Measurements from ENCODE around the gene ZNF443. TPM values are rescaled to one million over a fixed set of nuclear protein-coding genes. Genes with fewer than 3 reads are reported as not detected.

The ZNF443 gene
- total and polyA plus RNA-seq, 9 of the 15 experiments (the other 6 are each of a cell fraction or from before 2014, with no cell fraction given): 1.5 to 4.9 (median 2.8) TPM

DNA sequence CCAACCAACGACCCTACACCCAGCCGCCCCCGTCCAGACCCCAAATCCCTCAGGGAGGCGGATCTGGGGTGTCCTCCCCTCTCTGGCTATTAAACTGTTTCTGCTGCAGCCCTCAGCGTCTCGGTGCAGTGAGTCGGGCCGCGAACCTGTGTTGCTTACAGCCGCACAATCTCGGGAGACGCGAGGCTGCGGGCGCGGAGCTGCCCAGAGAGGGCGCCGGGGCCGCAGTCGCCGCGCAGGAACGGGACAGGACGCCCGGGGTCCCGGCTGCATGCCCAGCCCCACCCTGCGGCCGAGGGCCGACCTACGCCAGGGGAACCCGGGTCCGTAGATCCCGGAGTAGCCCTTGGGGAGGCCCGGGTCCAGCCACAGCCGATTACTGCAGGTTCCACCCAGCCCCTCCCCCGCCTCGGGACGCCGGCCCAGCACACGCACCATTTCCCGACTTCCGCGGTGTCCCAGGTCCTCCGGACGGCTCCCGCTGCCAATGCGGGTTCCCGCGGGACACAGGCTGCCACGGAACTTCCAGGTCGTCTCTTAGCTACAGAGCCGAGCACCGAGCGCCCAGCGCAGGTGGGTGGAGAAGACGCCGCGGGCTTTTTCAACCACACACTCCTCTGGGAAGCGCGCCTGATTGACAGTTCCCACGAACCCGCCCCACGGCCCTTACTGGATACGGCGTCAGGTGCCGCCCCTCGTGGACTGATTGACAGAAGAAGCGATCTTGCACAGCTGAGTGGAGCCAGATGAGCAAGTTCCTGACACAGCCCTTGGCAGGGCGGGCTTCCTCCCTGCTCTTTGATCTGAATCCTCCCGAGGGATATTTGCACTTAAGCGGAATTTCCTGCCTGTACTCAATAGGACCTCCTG lies 40.0 kb downstream of the ZNF443 start, which contains the start of gene ZNF799 (continued):
- TF ChIP-seq STAT6 (CRISPR knock-in tag; IDR thresholded peaks at IDR 0.05): no peak; the same call in 1 of the 2 replicates
- TF ChIP-seq SP1 (CRISPR knock-in tag; IDR thresholded peaks at IDR 0.05): peak; percentile 74
- TF ChIP-seq HMG20B (CRISPR knock-in tag; IDR thresholded peaks at IDR 0.05): no peak
- no peak for TF ChIP-seq NONO (IDR thresholded peaks at IDR 0.05; ENCODE audit: low read depth in 2 of 2, low read length in 1 of 2)
- TF ChIP-seq ZNF584 (CRISPR knock-in tag; IDR thresholded peaks at IDR 0.05; ENCODE audit: low read depth): no peak
- TF ChIP-seq MAFK (IDR thresholded peaks at IDR 0.05; ENCODE audit: low read length): no peak
- TF ChIP-seq ZNF239 (CRISPR knock-in tag; IDR thresholded peaks at IDR 0.05): no peak
- TF ChIP-seq ZNF561 (CRISPR knock-in tag; conservative IDR thresholded peaks at IDR 0.05): no peak
- TF ChIP-seq RFX7 (CRISPR knock-in tag; IDR thresholded peaks at IDR 0.05): no peak
- TF ChIP-seq BRD4 (IDR thresholded peaks at IDR 0.05): no peak
- no peak for TF ChIP-seq OTX1 (CRISPR knock-in tag; IDR thresholded peaks at IDR 0.05)
- TF ChIP-seq ZNF311 (CRISPR knock-in tag; IDR thresholded peaks at IDR 0.05): no peak
- TF ChIP-seq ARID1B (IDR thresholded peaks at IDR 0.05): no peak
- no peak for TF ChIP-seq XRCC3 (IDR thresholded peaks at IDR 0.05)
- no peak for TF ChIP-seq ZFP91 (CRISPR knock-in tag; IDR thresholded peaks at IDR 0.05)
- TF ChIP-seq EHMT2 (IDR thresholded peaks at IDR 0.05): no peak
- TF ChIP-seq, protein P1, sequence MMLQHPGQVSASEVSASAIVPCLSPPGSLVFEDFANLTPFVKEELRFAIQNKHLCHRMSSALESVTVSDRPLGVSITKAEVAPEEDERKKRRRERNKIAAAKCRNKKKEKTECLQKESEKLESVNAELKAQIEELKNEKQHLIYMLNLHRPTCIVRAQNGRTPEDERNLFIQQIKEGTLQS (IDR thresholded peaks at IDR 0.05): no peak
- TF ChIP-seq, protein P1 (CRISPR knock-in tag; conservative IDR thresholded peaks at IDR 0.05): 0 out of 2 replicates have a peak, but pooled peaks have one; percentile 36
- TF ChIP-seq RUNX1 (IDR thresholded peaks at IDR 0.05; ENCODE audit: low read depth): no peak
- TF ChIP-seq STAG1 (CRISPR knock-in tag; IDR thresholded peaks at IDR 0.05; ENCODE audit: borderline replicate concordance): no peak
- no peak for TF ChIP-seq ZSCAN29 (IDR thresholded peaks at IDR 0.05)
- TF ChIP-seq, protein P2, sequence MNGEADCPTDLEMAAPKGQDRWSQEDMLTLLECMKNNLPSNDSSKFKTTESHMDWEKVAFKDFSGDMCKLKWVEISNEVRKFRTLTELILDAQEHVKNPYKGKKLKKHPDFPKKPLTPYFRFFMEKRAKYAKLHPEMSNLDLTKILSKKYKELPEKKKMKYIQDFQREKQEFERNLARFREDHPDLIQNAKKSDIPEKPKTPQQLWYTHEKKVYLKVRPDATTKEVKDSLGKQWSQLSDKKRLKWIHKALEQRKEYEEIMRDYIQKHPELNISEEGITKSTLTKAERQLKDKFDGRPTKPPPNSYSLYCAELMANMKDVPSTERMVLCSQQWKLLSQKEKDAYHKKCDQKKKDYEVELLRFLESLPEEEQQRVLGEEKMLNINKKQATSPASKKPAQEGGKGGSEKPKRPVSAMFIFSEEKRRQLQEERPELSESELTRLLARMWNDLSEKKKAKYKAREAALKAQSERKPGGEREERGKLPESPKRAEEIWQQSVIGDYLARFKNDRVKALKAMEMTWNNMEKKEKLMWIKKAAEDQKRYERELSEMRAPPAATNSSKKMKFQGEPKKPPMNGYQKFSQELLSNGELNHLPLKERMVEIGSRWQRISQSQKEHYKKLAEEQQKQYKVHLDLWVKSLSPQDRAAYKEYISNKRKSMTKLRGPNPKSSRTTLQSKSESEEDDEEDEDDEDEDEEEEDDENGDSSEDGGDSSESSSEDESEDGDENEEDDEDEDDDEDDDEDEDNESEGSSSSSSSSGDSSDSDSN (IDR thresholded peaks at IDR 0.05; ENCODE audit: borderline replicate concordance in 1 of 2, low read depth in 2 of 2, low read length in 2 of 2): 0 out of 4 replicates have a peak, but pooled peaks of 1 of the 2 experiments have one; percentile 26

Data from K562 (cell line).